ENCODE data around the gene HDAC7.

Gene HDAC7

GRCh38 chr12:47752552-47752951 is 67.2 kb downstream of the HDAC7 start:
- no peak overlapping the region for H3K4me3 ChIP-seq
- in situ Hi-C loops (cut with MboI; ENCODE audit: low sequenced_read_pairs), result no loop called here
- no peaks in the 10 kb centered on the region for H3K4me1 ChIP-seq
- H3K36me3 ChIP-seq (replicated peaks), result no peaks in the 10 kb centered on the region
- H3K9me3 ChIP-seq, result no peaks in the 10 kb centered on the region
- no peaks in the 10 kb centered on the region for H3K27me3 ChIP-seq (ENCODE audit: low read depth)
- no peak for DNase-seq (ENCODE audit: low spot score in 2 of 2)

- Histone ChIP-seq H3K4me1 (no peaks in the 10 kb centered on the region), H3K36me3 (replicated peaks) (no peaks in the 10 kb centered on the region), H3K9me3 (no peaks in the 10 kb centered on the region), H3K27me3 (ENCODE audit: low read depth) (no peaks in the 10 kb centered on the region), H3K4me3 (no peak overlapping the region)
- no peak for DNase-seq (ENCODE audit: low spot score in 2 of 2)
- in situ Hi-C loops (cut with MboI; ENCODE audit: low sequenced_read_pairs), result no loop called here
Measured at GRCh38 chr12:47752121-47752520, 67.6 kb downstream of the HDAC7 start.

GRCh38 chr12:47751561-47751960 is 68.1 kb downstream of the HDAC7 start:
- in situ Hi-C loops (cut with MboI; ENCODE audit: low sequenced_read_pairs), result no loop called here
- Histone ChIP-seq H3K36me3 (replicated peaks) (no peaks in the 10 kb centered on the region), H3K4me3 (no peak overlapping the region), H3K4me1 (no peaks in the 10 kb centered on the region), H3K9me3 (no peaks in the 10 kb centered on the region), H3K27me3 (ENCODE audit: low read depth) (no peaks in the 10 kb centered on the region)
- no peak for DNase-seq (ENCODE audit: low spot score in 2 of 2)

GRCh38 chr12:47750916-47751470 is 68.7 kb downstream of the HDAC7 start:
- Histone ChIP-seq H3K4me3 (no peak overlapping the region), H3K4me1 (no peaks in the 10 kb centered on the region), H3K27me3 (ENCODE audit: low read depth) (no peaks in the 10 kb centered on the region), H3K36me3 (replicated peaks) (no peaks in the 10 kb centered on the region), H3K9me3 (no peaks in the 10 kb centered on the region)
- in situ Hi-C loops (cut with MboI; ENCODE audit: low sequenced_read_pairs), result no loop called here
- no peak for DNase-seq (ENCODE audit: low spot score in 2 of 2)

GRCh38 chr12:47750229-47750798 is 69.4 kb downstream of the HDAC7 start:
- Histone ChIP-seq H3K36me3 (replicated peaks) (no peaks in the 10 kb centered on the region), H3K4me3 (no peak overlapping the region), H3K4me1 (no peaks in the 10 kb centered on the region), H3K9me3 (no peaks in the 10 kb centered on the region), H3K27me3 (ENCODE audit: low read depth) (no peaks in the 10 kb centered on the region)
- no peak for DNase-seq (ENCODE audit: low spot score in 2 of 2)
- in situ Hi-C loops (cut with MboI; ENCODE audit: low sequenced_read_pairs), result no loop called here

- H3K27me3 ChIP-seq (ENCODE audit: low read depth), result no peaks in the 10 kb centered on the region
- in situ Hi-C loops (cut with MboI; ENCODE audit: low sequenced_read_pairs), result no loop called here
- H3K4me1 ChIP-seq, result no peaks in the 10 kb centered on the region
- no peak for DNase-seq (ENCODE audit: low spot score in 2 of 2)
- H3K36me3 ChIP-seq (replicated peaks), result no peaks in the 10 kb centered on the region
- H3K9me3 ChIP-seq, result no peaks in the 10 kb centered on the region
- H3K4me3 ChIP-seq, result no peak overlapping the region
Measured at GRCh38 chr12:47748899-47749298, 70.8 kb downstream of the HDAC7 start.

- Histone ChIP-seq H3K27me3 (ENCODE audit: low read depth) (no peaks in the 10 kb centered on the region), H3K9me3 (no peaks in the 10 kb centered on the region), H3K4me3 (no peak overlapping the region), H3K36me3 (replicated peaks) (no peaks in the 10 kb centered on the region), H3K4me1 (no peaks in the 10 kb centered on the region)
- in situ Hi-C loops (cut with MboI; ENCODE audit: low sequenced_read_pairs), result no loop called here
- DNase-seq (ENCODE audit: low spot score in 2 of 2), result no peak
Measured at GRCh38 chr12:47748507-47748828, 71.2 kb downstream of the HDAC7 start.

GRCh38 chr12:47747596-47748506 is 71.9 kb downstream of the HDAC7 start:
- DNase-seq (ENCODE audit: low spot score in 2 of 2), result no peak
- in situ Hi-C loops (cut with MboI; ENCODE audit: low sequenced_read_pairs), result no loop called here
- no peak overlapping the region for H3K4me3 ChIP-seq

GRCh38 chr12:47747126-47747525 is 72.6 kb downstream of the HDAC7 start:
- in situ Hi-C loops (cut with MboI; ENCODE audit: low sequenced_read_pairs), result no loop called here
- Histone ChIP-seq H3K9me3 (no peaks in the 10 kb centered on the region), H3K4me3 (no peak overlapping the region), H3K27me3 (ENCODE audit: low read depth) (no peaks in the 10 kb centered on the region; the same call in 1 of the 2 replicates), H3K4me1 (no peaks in the 10 kb centered on the region), H3K36me3 (replicated peaks) (no peaks in the 10 kb centered on the region)
- DNase-seq (ENCODE audit: low spot score in 2 of 2), result no peak

More at GRCh38 chr12:47747596-47748506, 71.9 kb downstream of the HDAC7 start:
- Histone ChIP-seq H3K9me3 (no peaks in the 10 kb centered on the region), H3K4me1 (no peaks in the 10 kb centered on the region), H3K36me3 (replicated peaks) (no peaks in the 10 kb centered on the region), H3K27me3 (ENCODE audit: low read depth) (no peaks in the 10 kb centered on the region; the same call in 1 of the 2 replicates)

GRCh38 chr12:47746523-47746922 is 73.2 kb downstream of the HDAC7 start:
- Histone ChIP-seq H3K36me3 (replicated peaks) (no peaks in the 10 kb centered on the region), H3K27me3 (ENCODE audit: low read depth) (no peaks in the 10 kb centered on the region; the same call in 1 of the 2 replicates), H3K9me3 (no peaks in the 10 kb centered on the region), H3K4me3 (no peak overlapping the region), H3K4me1 (no peaks in the 10 kb centered on the region)
- no peak for DNase-seq (ENCODE audit: low spot score in 2 of 2)
- in situ Hi-C loops (cut with MboI; ENCODE audit: low sequenced_read_pairs), result no loop called here

GRCh38 chr12:47746073-47746472 is 73.6 kb downstream of the HDAC7 start:
- Histone ChIP-seq H3K36me3 (replicated peaks) (no peaks in the 10 kb centered on the region), H3K9me3 (no peaks in the 10 kb centered on the region), H3K4me3 (no peak overlapping the region), H3K27me3 (ENCODE audit: low read depth) (no peaks in the 10 kb centered on the region; the same call in 1 of the 2 replicates), H3K4me1 (no peaks in the 10 kb centered on the region)
- in situ Hi-C loops (cut with MboI; ENCODE audit: low sequenced_read_pairs), result no loop called here
- DNase-seq (ENCODE audit: low spot score in 2 of 2), result no peak

- H3K4me1 ChIP-seq, result no peaks in the 10 kb centered on the region
- in situ Hi-C loops (cut with MboI; ENCODE audit: low sequenced_read_pairs), result no loop called here
- H3K27me3 ChIP-seq (ENCODE audit: low read depth), result no peaks in the 10 kb centered on the region; the same call in 1 of the 2 replicates
- no peak overlapping the region for H3K4me3 ChIP-seq
- H3K36me3 ChIP-seq (replicated peaks), result no peaks in the 10 kb centered on the region
- DNase-seq (ENCODE audit: low spot score in 2 of 2), result no peak
- H3K9me3 ChIP-seq, result no peaks in the 10 kb centered on the region
Measured at GRCh38 chr12:47745485-47746041, 74.1 kb downstream of the HDAC7 start.

GRCh38 chr12:47744778-47745436 is 74.8 kb downstream of the HDAC7 start:
- H3K27me3 ChIP-seq (ENCODE audit: low read depth), result no peaks in the 10 kb centered on the region; the same call in 1 of the 2 replicates
- H3K4me1 ChIP-seq, result no peaks in the 10 kb centered on the region
- H3K36me3 ChIP-seq (replicated peaks), result no peaks in the 10 kb centered on the region
- DNase-seq (ENCODE audit: low spot score in 2 of 2), result no peak
- in situ Hi-C loops (cut with MboI; ENCODE audit: low sequenced_read_pairs), result no loop called here
- no peak overlapping the region for H3K4me3 ChIP-seq
- H3K9me3 ChIP-seq, result no peaks in the 10 kb centered on the region

All from HAP-1 (cell line).